ENCODE results near the gene SLC49A3.

SLC49A3 gene

GRCh38 chr4:680551-680927 is 8.4 kb downstream of the SLC49A3 start:
- peak overlapping the region; percentile 46 for H3K4me3 ChIP-seq (ENCODE audit: low read depth, low read length)
- TF ChIP-seq CTCF (IDR thresholded peaks at IDR 0.05; ENCODE audit: low read depth, low read length) = no peak

- H3K4me3 ChIP-seq (ENCODE audit: low read depth, low read length) = no peak overlapping the region
- TF ChIP-seq CTCF (IDR thresholded peaks at IDR 0.05; ENCODE audit: low read depth, low read length) = no peak
Measured at GRCh38 chr4:680091-680490, 8.9 kb downstream of the SLC49A3 start.

- H3K4me3 ChIP-seq (ENCODE audit: low read depth, low read length) = no peak overlapping the region
- no peak for TF ChIP-seq CTCF (IDR thresholded peaks at IDR 0.05; ENCODE audit: low read depth, low read length)
Measured at GRCh38 chr4:679629-680028, 9.3 kb downstream of the SLC49A3 start.

- H3K4me3 ChIP-seq (ENCODE audit: low read depth, low read length) = no peak overlapping the region
- no peak for TF ChIP-seq CTCF (IDR thresholded peaks at IDR 0.05; ENCODE audit: low read depth, low read length)
Measured at GRCh38 chr4:679104-679481, 9.9 kb downstream of the SLC49A3 start.

GRCh38 chr4:678331-679103 is 10.4 kb downstream of the SLC49A3 start:
- TF ChIP-seq CTCF (IDR thresholded peaks at IDR 0.05; ENCODE audit: low read depth, low read length) = no peak
- no peak overlapping the region for H3K4me3 ChIP-seq (ENCODE audit: low read depth, low read length)

- H3K4me3 ChIP-seq (ENCODE audit: low read depth, low read length) = no peak overlapping the region
- TF ChIP-seq CTCF (IDR thresholded peaks at IDR 0.05; ENCODE audit: low read depth, low read length) = no peak
Measured at GRCh38 chr4:677431-678293, 11.3 kb downstream of the SLC49A3 start.

GRCh38 chr4:676871-677235 is 12.1 kb downstream of the SLC49A3 start:
- no peak overlapping the region for H3K4me3 ChIP-seq (ENCODE audit: low read depth, low read length)
- no peak for TF ChIP-seq CTCF (IDR thresholded peaks at IDR 0.05; ENCODE audit: low read depth, low read length)

Data from WI38 (cell line).